GM12801 (cell line): ENCODE results near the gene C21orf58.

Experiments used
- TF ChIP-seq, protein P1 (sequence below): IDR thresholded peaks from one replicate; pipeline ENCODE4 v1.5.1; 2011; ENCODE audit warnings: control low read depth; ENCODE audit not compliant: insufficient read length; ENCODE audit errors: extremely low read depth

The C21orf58 gene

DNA sequence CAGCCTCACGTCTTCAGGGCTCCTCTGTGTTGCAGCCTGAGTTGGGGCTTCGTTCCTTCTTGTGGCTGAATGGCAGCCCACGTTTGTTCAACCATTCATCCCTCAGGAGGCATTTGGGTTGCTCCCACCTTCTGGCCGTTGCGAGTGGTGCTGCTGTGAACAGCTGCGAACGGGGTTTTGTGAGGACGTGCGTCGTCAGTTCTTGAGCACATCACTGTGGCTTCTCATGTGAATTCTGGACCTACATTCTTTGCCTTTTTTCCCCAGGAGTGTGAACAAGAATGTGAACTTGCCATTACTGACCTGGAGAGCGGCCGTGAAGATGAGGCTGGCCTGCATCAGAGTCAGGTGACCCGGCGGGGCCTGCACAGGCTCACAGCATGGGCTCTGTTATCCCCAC lies 22.2 kb upstream of the C21orf58 start:
- TF ChIP-seq, protein P1, sequence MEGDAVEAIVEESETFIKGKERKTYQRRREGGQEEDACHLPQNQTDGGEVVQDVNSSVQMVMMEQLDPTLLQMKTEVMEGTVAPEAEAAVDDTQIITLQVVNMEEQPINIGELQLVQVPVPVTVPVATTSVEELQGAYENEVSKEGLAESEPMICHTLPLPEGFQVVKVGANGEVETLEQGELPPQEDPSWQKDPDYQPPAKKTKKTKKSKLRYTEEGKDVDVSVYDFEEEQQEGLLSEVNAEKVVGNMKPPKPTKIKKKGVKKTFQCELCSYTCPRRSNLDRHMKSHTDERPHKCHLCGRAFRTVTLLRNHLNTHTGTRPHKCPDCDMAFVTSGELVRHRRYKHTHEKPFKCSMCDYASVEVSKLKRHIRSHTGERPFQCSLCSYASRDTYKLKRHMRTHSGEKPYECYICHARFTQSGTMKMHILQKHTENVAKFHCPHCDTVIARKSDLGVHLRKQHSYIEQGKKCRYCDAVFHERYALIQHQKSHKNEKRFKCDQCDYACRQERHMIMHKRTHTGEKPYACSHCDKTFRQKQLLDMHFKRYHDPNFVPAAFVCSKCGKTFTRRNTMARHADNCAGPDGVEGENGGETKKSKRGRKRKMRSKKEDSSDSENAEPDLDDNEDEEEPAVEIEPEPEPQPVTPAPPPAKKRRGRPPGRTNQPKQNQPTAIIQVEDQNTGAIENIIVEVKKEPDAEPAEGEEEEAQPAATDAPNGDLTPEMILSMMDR, result no peak

DNA sequence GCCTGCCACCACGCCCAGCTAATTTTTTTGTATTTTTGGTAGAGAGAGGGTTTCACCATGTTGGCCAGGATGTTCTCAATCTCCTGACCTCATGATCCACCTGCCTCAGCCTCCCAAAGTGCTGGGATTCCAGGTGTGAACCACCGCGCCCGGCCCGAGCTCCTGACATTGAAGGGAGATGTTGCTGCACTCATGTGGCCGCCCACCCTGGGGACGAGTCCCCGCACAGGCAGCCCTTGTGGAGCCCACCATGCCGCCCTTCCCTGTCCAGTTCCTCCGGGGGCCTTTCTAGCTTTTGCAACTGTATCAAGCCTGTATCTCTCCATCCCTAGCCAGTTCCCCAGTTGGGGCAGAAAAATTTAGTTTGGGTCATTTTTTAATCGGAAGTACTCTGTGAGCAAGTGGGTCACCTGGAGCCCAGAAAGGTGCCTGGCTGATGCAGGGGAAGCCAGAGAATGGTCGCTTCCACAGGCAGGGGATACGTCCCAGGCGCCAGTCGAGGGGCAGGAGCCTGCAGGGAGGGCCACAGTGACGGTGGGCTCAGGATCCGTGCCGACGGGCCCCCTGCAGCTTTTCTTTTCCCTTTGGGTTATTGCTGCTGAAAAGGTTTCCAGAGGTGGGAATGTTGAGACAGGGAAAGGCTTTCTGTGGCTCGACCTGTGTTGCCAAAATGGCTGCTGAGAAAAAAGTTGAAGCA lies 20.7 kb upstream of the C21orf58 start:
- TF ChIP-seq, protein P1, result no peak

DNA sequence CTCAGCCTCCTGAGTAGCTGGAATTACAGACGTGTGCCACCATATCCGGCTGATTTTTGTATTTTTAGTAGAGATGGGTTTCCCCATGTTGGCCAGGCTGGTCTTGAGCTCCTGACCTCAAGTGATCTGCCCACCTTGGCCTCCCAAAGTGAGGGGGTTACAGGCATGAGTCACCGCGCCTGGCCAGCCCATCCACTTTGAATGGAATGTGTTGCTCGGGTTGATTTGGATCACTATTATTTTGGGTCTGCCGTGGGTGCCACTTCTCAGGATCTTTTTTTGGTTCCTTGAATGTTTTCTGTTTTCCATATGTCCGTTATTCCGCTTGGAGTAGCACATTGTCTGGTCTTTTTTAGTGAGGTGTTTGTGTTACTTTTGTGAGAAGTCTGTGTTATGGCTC lies 17.3 kb upstream of the C21orf58 start:
- TF ChIP-seq, protein P1, result no peak

DNA sequence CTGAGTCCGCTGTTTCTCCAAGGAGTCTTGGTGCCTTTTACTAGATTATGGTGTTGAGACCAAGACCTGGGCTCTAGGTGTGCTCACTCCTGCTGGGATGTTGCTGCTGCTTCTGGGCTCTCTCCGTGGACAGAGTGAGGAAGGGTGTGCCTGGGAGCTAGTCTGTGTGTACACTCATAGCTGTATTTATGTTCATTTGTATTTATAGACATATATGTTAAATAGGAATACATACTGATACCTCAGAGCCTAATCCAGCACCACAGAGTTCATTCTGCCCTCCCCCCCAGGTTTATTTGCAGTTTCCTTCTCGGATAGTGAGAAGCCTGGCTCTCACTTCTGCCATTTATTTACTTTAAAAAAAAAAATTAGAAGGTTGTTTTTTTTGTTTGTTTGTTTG lies 12.9 kb upstream of the C21orf58 start:
- TF ChIP-seq, protein P1, result no peak

DNA sequence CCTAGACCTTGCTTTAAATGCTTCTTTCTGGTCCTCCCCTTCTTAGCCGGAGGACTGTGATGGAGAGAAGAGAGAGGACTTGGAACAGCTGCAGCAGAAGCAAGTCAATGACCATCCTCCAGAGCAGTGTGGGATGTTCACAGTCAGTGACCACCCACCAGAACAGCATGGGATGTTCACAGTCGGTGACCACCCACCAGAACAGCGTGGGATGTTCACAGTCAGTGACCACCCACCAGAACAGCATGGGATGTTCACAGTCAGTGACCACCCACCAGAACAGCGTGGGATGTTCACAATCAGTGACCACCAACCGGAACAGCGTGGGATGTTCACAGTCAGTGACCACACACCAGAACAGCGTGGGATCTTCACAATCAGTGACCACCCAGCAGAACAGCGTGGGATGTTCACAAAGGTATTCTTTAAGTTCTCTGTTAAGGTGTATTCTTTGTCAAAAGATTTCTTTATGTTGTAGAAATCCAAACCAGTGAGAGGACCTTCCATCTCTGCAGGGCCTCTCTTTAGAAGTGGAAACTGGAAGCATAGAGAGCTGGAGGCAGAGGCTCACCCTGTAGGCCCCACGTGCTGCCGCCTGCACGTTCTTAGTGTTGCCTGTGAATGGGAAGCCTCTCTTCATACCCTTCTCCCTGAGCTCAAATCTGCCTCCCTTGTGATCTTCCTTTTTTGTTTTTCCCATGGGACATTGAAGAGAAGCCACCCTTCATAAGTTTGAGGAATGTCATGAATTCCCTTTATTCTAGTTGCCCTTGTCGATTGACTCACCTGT lies 10.9 kb upstream of the C21orf58 start:
- TF ChIP-seq, protein P1, result no peak

GRCh38 chr21:46329796-46330195 lies 6.1 kb upstream of the C21orf58 start:
- TF ChIP-seq, protein P1, result no peak

DNA sequence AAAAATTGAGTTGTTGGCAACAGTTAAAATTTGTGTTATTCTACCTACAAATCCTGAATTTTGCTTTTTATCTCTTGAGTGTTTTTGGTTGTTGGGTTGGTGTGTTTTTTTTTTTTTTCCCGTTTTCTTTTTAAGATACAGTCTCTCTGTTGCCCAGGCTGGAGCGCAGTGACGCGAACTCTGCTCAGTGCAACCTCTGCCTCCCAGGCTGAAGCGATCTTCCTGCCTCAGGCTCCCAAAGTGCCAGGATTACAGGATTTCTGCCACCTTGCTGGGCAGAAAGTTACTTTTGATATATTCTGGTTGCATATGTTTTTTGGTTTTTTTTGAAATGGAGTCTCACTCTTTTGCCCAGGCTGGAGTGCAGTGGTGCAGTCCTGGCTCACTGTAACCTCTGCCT lies 4.5 kb upstream of the C21orf58 start:
- TF ChIP-seq, protein P1, result no peak
